Astrocyte of the spinal cord (primary cell): Measurements from ENCODE around the gene ZNF367.

Experiments used
- DNase-seq: peaks from one replicate; pipeline ENCODE4 v3.0.0; 2011; ENCODE audit warnings: low read depth, low spot score
- H3K4me3 ChIP-seq: 2 replicates; pipeline ENCODE4 v1.5.1; 2011; ENCODE audit warnings: low read depth, mild to moderate bottlenecking, low read length, moderate library complexity
- CTCF ChIP-seq: IDR thresholded peaks from 2 replicates; pipeline ENCODE4 v1.5.1; 2012; ENCODE audit warnings: low read depth, mild to moderate bottlenecking, low read length, inconsistent platforms
- in situ Hi-C: cut with HindIII; loops from 2 replicates; pipeline ENCODE4 v1.10.0; 2017; ENCODE audit warnings: low sequenced_read_pairs

The ZNF367 gene

GRCh38 chr9:96395964-96396363 lies 22.2 kb downstream of the ZNF367 start:
- in situ Hi-C loops = no loop called here
- no peak overlapping the region for H3K4me3 ChIP-seq
- no peak for TF ChIP-seq CTCF
- no peak for DNase-seq

GRCh38 chr9:96394832-96395496 lies 23.2 kb downstream of the ZNF367 start:
- in situ Hi-C loops = no loop called here
- H3K4me3 ChIP-seq = no peak overlapping the region
- TF ChIP-seq CTCF = no peak
- no peak for DNase-seq

- TF ChIP-seq CTCF = no peak
- H3K4me3 ChIP-seq = no peak overlapping the region
- DNase-seq = no peak
- in situ Hi-C loops = no loop called here
Measured at GRCh38 chr9:96392263-96392662, 25.9 kb downstream of the ZNF367 start.

GRCh38 chr9:96391021-96391765 lies 27.0 kb downstream of the ZNF367 start:
- in situ Hi-C loops = no loop called here
- TF ChIP-seq CTCF = no peak
- peak; percentile 34 for DNase-seq
- H3K4me3 ChIP-seq = no peak overlapping the region

- in situ Hi-C loops = no loop called here
- TF ChIP-seq CTCF = no peak
- no peak overlapping the region for H3K4me3 ChIP-seq
- DNase-seq = no peak
Measured at GRCh38 chr9:96388144-96388543, 30.0 kb downstream of the ZNF367 start.

GRCh38 chr9:96386157-96386556 lies 32.0 kb downstream of the ZNF367 start:
- no peak for DNase-seq
- in situ Hi-C loops = no loop called here
- H3K4me3 ChIP-seq = no peak overlapping the region
- no peak for TF ChIP-seq CTCF
